ENCODE data around the gene FAM107B. TPM values are rescaled to one million over a fixed set of nuclear protein-coding genes. Genes with fewer than 3 reads are reported as not detected.

FAM107B gene
- total RNA-seq, 1 donor from 2014 or later, result 99.4 TPM

GRCh38 chr10:14676732-14677131 lies 98.0 kb downstream of the FAM107B start:
- intact Hi-C loops (cut with micrococcal nuclease), result no loop called here
- no peaks in the 10 kb centered on the region for H3K9me3 Mint-ChIP-seq
- no peak for DNase-seq (ENCODE audit: low spot score)
- H3K27ac Mint-ChIP-seq, result no peak overlapping the region
- no peak overlapping the region for H3K4me3 Mint-ChIP-seq (ENCODE audit: low read depth)
- H3K27me3 Mint-ChIP-seq (ENCODE audit: low read depth), result peaks cover 7% of the 10 kb centered on the region
- no peaks in the 10 kb centered on the region for H3K36me3 Mint-ChIP-seq (ENCODE audit: low read depth)
- H3K4me1 Mint-ChIP-seq (ENCODE audit: low read depth), result peaks cover 12% of the 10 kb centered on the region

DNA sequence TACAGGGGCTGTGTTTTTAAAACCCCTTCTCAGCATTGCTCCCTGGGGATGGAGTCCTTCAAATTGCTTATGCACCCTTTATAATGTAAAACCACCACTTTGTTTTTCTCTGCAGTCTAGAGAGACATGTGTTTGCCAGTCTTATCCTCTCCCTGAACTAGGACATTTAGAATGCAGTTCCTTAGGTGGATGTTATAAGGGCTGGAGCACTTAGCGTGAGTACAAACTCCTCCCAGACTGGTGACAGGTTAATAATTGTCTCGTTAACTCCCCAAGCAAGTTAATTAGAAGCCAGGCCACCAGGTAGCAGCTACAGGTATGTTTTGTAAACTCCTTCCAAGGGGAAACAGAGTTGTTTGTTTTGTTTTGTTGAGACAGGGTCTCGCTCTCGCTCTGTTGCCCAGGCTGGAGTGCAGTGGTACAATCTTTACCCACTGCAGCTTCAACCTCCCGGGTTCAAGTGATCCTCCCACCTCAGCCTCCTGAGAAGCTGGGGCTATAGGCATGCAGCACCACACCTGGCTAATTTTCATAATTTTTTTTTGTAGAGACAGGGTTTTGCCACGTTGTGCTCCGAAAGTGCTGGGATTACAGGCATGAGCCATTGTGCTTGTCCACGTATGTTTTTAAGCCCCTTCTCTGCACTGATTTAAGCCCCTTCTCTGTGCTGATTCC lies 100.2 kb downstream of the FAM107B start:
- Mint-ChIP-seq H3K4me3 (ENCODE audit: low read depth) (no peak overlapping the region), H3K36me3 (ENCODE audit: low read depth) (no peaks in the 10 kb centered on the region), H3K9me3 (no peaks in the 10 kb centered on the region), H3K27me3 (ENCODE audit: low read depth) (peaks cover 7% of the 10 kb centered on the region), H3K4me1 (ENCODE audit: low read depth) (peaks cover 9% of the 10 kb centered on the region), H3K27ac (no peak overlapping the region)
- intact Hi-C loops (cut with micrococcal nuclease), result no loop called here
- no peak for DNase-seq (ENCODE audit: low spot score)

GRCh38 chr10:14673189-14673861 lies 101.4 kb downstream of the FAM107B start:
- DNase-seq (ENCODE audit: low spot score), result no peak
- Mint-ChIP-seq H3K4me1 (ENCODE audit: low read depth) (peaks cover 9% of the 10 kb centered on the region), H3K36me3 (ENCODE audit: low read depth) (no peaks in the 10 kb centered on the region), H3K9me3 (no peaks in the 10 kb centered on the region), H3K27me3 (ENCODE audit: low read depth) (peaks cover 7% of the 10 kb centered on the region), H3K4me3 (ENCODE audit: low read depth) (no peak overlapping the region), H3K27ac (no peak overlapping the region)
- intact Hi-C loops (cut with micrococcal nuclease), result no loop called here

DNA sequence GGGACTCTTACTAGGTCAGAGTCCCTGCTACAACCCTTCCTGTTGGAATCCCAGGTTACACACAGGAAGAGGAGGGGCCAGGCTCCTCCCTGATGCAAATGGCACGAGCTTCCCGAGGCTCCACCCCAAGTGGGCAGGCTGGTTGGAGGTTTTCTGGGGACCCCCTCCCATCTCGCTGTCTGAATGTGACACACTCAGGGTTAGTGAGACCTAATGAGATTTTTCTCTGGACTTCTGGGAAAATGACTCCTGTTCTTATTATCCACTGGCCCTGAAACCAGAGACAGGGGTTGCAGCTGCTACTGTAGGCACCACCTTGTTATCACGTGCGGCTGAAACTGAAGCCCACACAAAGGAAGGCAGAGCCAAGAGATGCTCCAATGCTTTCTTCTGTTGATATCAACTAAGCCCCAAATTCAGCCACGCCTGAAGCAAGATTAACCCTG lies 103.3 kb downstream of the FAM107B start:
- H3K9me3 Mint-ChIP-seq, result peaks cover 7% of the 10 kb centered on the region
- no peak overlapping the region for H3K27ac Mint-ChIP-seq
- H3K27me3 Mint-ChIP-seq (ENCODE audit: low read depth), result peaks cover 7% of the 10 kb centered on the region
- H3K36me3 Mint-ChIP-seq (ENCODE audit: low read depth), result peaks cover 3% of the 10 kb centered on the region
- H3K4me1 Mint-ChIP-seq (ENCODE audit: low read depth), result peaks cover 9% of the 10 kb centered on the region
- no peak for DNase-seq (ENCODE audit: low spot score)
- H3K4me3 Mint-ChIP-seq (ENCODE audit: low read depth), result no peak overlapping the region
- intact Hi-C loops (cut with micrococcal nuclease), result no loop called here

GRCh38 chr10:14670551-14671240 lies 104.0 kb downstream of the FAM107B start:
- DNase-seq (ENCODE audit: low spot score), result no peak
- intact Hi-C loops (cut with micrococcal nuclease), result no loop called here
- Mint-ChIP-seq H3K9me3 (peaks cover 14% of the 10 kb centered on the region), H3K27me3 (ENCODE audit: low read depth) (peaks cover 7% of the 10 kb centered on the region), H3K4me1 (ENCODE audit: low read depth) (peaks cover 10% of the 10 kb centered on the region), H3K4me3 (ENCODE audit: low read depth) (no peak overlapping the region), H3K27ac (no peak overlapping the region), H3K36me3 (ENCODE audit: low read depth) (peaks cover 10% of the 10 kb centered on the region)

DNA sequence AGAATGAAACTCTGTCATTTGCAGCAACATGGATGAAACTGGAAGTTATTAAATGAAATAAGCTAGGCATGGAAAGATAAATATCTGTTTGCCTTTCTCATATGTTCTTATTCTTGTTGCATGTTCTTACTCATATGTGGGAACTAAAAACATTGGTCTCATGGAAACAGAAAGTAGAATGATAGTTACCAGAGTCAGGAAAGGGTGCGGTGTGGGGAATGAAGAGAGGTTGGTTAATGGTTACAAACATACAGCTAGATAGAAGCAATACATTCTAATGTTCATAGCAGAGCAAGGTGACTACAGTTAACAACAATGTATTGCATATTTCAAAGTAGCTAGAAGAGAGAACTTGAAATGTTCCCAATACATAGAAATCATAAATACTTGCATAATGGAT lies 105.1 kb downstream of the FAM107B start:
- Mint-ChIP-seq H3K4me1 (ENCODE audit: low read depth) (peaks cover 18% of the 10 kb centered on the region), H3K36me3 (ENCODE audit: low read depth) (peaks cover 12% of the 10 kb centered on the region), H3K4me3 (ENCODE audit: low read depth) (no peak overlapping the region), H3K9me3 (peaks cover 24% of the 10 kb centered on the region), H3K27ac (no peak overlapping the region), H3K27me3 (ENCODE audit: low read depth) (peaks cover 7% of the 10 kb centered on the region)
- no peak for DNase-seq (ENCODE audit: low spot score)
- intact Hi-C loops (cut with micrococcal nuclease), result no loop called here

- DNase-seq (ENCODE audit: low spot score), result no peak
- peaks cover 19% of the 10 kb centered on the region for H3K36me3 Mint-ChIP-seq (ENCODE audit: low read depth)
- H3K4me1 Mint-ChIP-seq (ENCODE audit: low read depth), result peaks cover 17% of the 10 kb centered on the region
Observed at GRCh38 chr10:14667781-14668180, 106.9 kb downstream of the FAM107B start.

GRCh38 chr10:14667280-14667679 lies 107.4 kb downstream of the FAM107B start:
- H3K9me3 Mint-ChIP-seq, result peaks cover 36% of the 10 kb centered on the region
- intact Hi-C loops (cut with micrococcal nuclease), result no loop called here
- H3K36me3 Mint-ChIP-seq (ENCODE audit: low read depth), result peaks cover 24% of the 10 kb centered on the region
- H3K27me3 Mint-ChIP-seq (ENCODE audit: low read depth), result no peaks in the 10 kb centered on the region
- no peak for DNase-seq (ENCODE audit: low spot score)
- H3K4me1 Mint-ChIP-seq (ENCODE audit: low read depth), result peaks cover 17% of the 10 kb centered on the region
- H3K4me3 Mint-ChIP-seq (ENCODE audit: low read depth), result no peak overlapping the region
- no peak overlapping the region for H3K27ac Mint-ChIP-seq

More at GRCh38 chr10:14667781-14668180, 106.9 kb downstream of the FAM107B start:
- H3K27ac Mint-ChIP-seq, result no peak overlapping the region
- intact Hi-C loops (cut with micrococcal nuclease), result no loop called here
- H3K9me3 Mint-ChIP-seq, result peaks cover 33% of the 10 kb centered on the region
- no peaks in the 10 kb centered on the region for H3K27me3 Mint-ChIP-seq (ENCODE audit: low read depth)
- H3K4me3 Mint-ChIP-seq (ENCODE audit: low read depth), result no peak overlapping the region

- Mint-ChIP-seq H3K4me3 (ENCODE audit: low read depth) (no peak overlapping the region), H3K4me1 (ENCODE audit: low read depth) (peaks cover 26% of the 10 kb centered on the region), H3K27me3 (ENCODE audit: low read depth) (no peaks in the 10 kb centered on the region), H3K36me3 (ENCODE audit: low read depth) (peaks cover 32% of the 10 kb centered on the region), H3K9me3 (peaks cover 46% of the 10 kb centered on the region), H3K27ac (no peak overlapping the region)
- no peak for DNase-seq (ENCODE audit: low spot score)
- intact Hi-C loops (cut with micrococcal nuclease), result no loop called here
Observed at GRCh38 chr10:14665865-14666857, 108.5 kb downstream of the FAM107B start.

- Mint-ChIP-seq H3K27me3 (ENCODE audit: low read depth) (no peaks in the 10 kb centered on the region), H3K9me3 (peaks cover 54% of the 10 kb centered on the region), H3K4me3 (ENCODE audit: low read depth) (no peak overlapping the region), H3K36me3 (ENCODE audit: low read depth) (peaks cover 38% of the 10 kb centered on the region), H3K27ac (no peak overlapping the region), H3K4me1 (ENCODE audit: low read depth) (peaks cover 35% of the 10 kb centered on the region)
- intact Hi-C loops (cut with micrococcal nuclease), result no loop called here
- DNase-seq (ENCODE audit: low spot score), result no peak
Observed at GRCh38 chr10:14665304-14665703, 109.4 kb downstream of the FAM107B start.

DNA sequence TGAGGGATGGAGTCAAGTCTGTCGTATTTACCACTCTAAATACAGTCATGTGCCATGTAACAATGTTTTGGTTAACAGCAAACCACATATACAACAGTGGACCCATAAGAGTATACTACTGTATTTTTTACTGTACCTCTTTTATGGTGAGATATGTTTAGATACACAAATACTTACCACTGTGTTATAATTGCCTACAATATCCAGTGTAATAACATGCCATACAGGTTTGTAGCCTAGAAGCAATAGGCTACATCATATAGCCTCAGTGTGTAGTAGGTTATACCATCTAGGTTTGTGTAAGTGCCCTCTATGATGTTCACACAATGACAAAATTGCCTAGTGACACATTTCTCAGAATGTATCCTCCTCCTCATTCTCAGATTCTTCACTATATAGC lies 110.4 kb downstream of the FAM107B start:
- H3K27ac Mint-ChIP-seq, result no peak overlapping the region
- intact Hi-C loops (cut with micrococcal nuclease), result no loop called here
- no peak overlapping the region for H3K4me3 Mint-ChIP-seq (ENCODE audit: low read depth)
- H3K27me3 Mint-ChIP-seq (ENCODE audit: low read depth), result no peaks in the 10 kb centered on the region
- H3K36me3 Mint-ChIP-seq (ENCODE audit: low read depth), result peaks cover 39% of the 10 kb centered on the region
- no peak for DNase-seq (ENCODE audit: low spot score)
- H3K9me3 Mint-ChIP-seq, result peaks cover 54% of the 10 kb centered on the region
- peaks cover 44% of the 10 kb centered on the region for H3K4me1 Mint-ChIP-seq (ENCODE audit: low read depth)

DNA sequence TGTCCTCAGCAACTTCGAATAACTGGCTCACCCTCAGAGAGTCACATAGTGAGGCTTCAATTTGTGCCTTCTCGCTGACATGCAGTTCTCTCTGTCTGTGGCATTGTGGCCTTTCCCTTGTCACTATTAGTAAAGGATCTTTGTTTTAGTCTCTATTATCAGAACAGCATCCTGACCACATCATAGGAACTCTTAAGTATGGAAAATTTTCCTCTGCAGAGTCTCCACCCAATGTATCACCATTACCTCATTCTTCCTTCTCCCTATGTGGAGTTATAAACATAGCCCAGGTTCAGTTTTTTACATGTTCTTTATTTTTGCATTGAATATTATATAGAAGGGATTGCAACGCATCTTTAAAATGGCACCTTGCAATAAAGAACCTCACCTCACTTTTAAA lies 112.9 kb downstream of the FAM107B start:
- Mint-ChIP-seq H3K9me3 (peaks cover 60% of the 10 kb centered on the region), H3K27ac (peak overlapping the region; percentile 5), H3K36me3 (ENCODE audit: low read depth) (peaks cover 48% of the 10 kb centered on the region), H3K4me3 (ENCODE audit: low read depth) (no peak overlapping the region), H3K27me3 (ENCODE audit: low read depth) (no peaks in the 10 kb centered on the region), H3K4me1 (ENCODE audit: low read depth) (peaks cover 70% of the 10 kb centered on the region)
- no peak for DNase-seq (ENCODE audit: low spot score)
- intact Hi-C loops (cut with micrococcal nuclease), result no loop called here
